HS-27A (cell line): Measurements from ENCODE around the gene PPP1R1C.
"Not testable (repeated sequence)": the region's sequence is repeated elsewhere in the genome, so short reads cannot be mapped to it uniquely, and the experiment has no call there.

Experiments used
- DNase-seq: peaks from one replicate; pipeline ENCODE4 v3.0.0-alpha.2; 2012; ENCODE audit warnings: low read depth, missing footprints

The PPP1R1C gene

DNA sequence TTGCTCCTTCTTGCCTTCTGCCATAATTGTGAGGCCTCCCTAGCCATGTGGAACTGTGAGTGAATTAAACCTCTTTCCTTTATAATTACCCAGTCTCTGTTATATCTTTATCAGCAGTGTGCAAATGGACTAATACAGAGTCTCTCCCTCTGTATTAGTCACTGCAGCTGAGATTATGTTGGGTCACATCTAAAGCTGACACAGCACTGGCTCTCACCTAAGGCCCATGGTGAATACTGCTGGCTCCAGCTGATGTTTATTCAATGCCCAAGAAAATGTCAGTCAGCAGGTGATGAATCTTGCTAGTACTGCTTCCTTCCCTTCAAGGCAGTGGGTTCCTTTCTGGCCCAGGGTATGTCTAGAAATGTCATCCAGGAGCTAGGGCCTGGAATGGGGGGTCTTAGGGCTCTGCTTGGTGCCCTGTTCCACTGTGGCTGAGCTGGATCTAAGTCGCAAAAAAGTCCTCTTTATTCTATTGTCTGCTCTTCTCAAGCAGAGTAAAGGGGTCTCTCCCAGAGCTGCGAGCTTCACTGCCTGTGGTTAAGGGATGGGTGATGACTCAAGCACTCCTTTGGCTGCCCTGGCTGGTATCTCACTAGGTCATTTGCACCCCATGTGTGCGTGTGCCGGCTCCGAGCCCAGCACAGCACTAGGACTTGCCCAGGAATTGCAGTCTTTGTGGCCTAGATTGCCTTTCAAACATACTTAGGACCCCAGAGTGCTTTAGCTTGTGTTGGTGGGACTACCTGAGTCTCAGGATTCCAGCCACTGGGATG lies 29.9 kb downstream of the PPP1R1C start:
- no peak for DNase-seq

- DNase-seq: no peak
These were observed 32.6 kb downstream of the PPP1R1C start for GRCh38 chr2:182018218-182018617.

- no peak for DNase-seq
These were observed 34.1 kb downstream of the PPP1R1C start for GRCh38 chr2:182019731-182020130.

- no peak for DNase-seq
These were observed 34.8 kb downstream of the PPP1R1C start for GRCh38 chr2:182020286-182021070.

DNA sequence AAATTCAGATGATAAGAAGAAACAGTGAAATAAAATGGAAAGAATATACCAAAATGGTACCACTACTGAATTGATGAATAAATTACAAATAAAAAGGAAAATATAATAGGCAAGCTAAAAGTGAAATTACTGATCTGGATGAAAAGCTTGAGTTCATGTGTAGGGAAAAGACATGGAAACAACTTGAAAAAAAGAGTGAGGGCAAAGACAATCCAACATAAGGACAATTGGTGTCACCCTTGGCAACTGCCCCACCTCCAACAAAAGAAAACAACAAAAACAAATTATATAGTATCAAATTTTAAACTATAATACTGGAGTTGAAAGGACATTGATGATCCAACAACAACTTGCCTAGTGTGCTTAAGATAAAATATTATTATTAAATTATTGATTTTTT lies 37.6 kb downstream of the PPP1R1C start:
- no peak for DNase-seq

DNA sequence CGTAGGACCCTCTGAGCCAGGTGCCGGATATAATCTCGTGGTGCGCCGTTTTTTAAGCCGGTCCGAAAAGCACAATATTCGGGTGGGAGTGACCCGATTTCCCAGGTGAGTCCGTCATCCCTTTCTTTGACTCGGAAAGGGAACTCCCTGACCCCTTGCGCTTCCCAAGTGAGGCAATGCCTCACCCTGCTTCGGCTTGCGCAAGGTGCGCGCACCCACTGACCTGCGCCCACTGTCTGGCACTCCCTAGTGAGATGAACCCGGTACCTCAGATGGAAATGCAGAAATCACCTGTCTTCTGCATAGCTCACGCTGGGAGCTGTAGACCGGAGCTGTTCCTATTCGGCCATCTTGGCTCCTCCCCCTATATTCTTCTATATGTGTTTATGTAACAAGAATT lies 45.2 kb downstream of the PPP1R1C start:
- DNase-seq: not testable (repeated sequence)

DNA sequence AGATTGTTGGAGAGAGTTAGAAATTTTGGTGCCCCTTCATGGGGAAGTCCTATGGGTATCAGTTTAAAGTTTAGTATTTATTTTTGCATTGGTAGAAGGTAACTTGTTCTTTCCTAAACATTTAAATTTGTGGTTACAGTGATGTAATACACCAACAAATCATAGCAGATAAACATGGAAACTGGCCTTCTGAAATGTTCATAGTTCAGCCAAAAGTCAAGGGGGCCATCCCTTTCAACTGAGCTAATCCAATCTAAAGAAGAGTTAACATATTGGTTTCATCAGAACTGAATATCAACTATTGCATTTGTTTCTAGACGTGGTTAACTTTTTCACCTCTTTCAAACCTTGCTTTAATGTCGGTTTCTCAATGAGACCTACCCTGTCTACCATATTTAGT lies 46.3 kb downstream of the PPP1R1C start:
- no peak for DNase-seq

GRCh38 chr2:182033449-182033848 lies 47.8 kb downstream of the PPP1R1C start:
- no peak for DNase-seq

GRCh38 chr2:182038576-182038975 lies 52.9 kb downstream of the PPP1R1C start:
- DNase-seq: peak; percentile 53

- DNase-seq: no peak
These were observed 57.4 kb downstream of the PPP1R1C start for GRCh38 chr2:182043021-182043420.

- DNase-seq: no peak
These were observed 58.2 kb downstream of the PPP1R1C start for GRCh38 chr2:182043861-182044260.

- no peak for DNase-seq
These were observed 61.9 kb downstream of the PPP1R1C start for GRCh38 chr2:182047544-182047943.

- DNase-seq: no peak
These were observed 62.4 kb downstream of the PPP1R1C start for GRCh38 chr2:182048088-182048487.

- no peak for DNase-seq
These were observed 63.0 kb downstream of the PPP1R1C start for GRCh38 chr2:182048621-182049020.

GRCh38 chr2:182049372-182050148 lies 63.9 kb downstream of the PPP1R1C start:
- DNase-seq: no peak

- no peak for DNase-seq
These were observed 64.9 kb downstream of the PPP1R1C start for GRCh38 chr2:182050333-182051135.

DNA sequence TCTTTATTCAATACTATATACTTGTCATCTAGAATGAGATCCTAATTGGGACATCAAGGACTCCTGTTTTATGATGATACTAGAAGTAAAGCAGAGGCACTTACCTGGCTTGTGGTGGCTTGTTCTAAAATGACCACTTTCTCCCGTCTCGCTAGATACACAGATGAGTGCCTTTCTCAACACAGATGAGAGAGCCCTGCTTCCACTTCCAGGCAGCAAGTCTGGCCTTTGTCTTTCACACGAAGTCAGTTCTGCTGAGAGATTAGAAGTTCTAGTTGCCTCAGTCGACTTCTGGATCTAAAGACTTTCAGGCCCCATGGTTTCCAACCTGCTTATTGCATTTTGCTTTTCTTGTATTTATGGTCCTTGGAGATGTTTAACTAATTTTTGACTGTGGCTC lies 70.3 kb downstream of the PPP1R1C start:
- no peak for DNase-seq

GRCh38 chr2:182057002-182057401 lies 71.3 kb downstream of the PPP1R1C start:
- no peak for DNase-seq

GRCh38 chr2:182058056-182058455 lies 72.4 kb downstream of the PPP1R1C start:
- no peak for DNase-seq

DNA sequence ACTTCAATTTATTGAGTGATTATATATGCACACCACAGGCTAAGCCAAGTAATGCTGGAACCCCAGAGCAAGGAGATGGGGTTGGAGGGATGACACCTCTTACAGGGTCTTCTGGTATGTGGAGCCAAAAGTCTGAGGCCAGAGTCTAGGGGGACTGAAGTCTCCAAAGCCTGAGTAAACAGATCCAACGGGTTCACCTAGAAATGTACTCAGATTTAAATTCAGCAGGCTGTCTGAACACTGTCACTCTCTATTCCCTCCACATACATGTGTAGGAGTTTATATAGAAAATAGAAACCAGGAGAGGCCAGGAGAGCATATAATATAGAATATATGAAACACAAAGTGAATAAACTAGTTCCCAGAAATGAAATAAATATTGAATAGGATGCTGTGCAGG lies 76.1 kb downstream of the PPP1R1C start:
- no peak for DNase-seq

DNA sequence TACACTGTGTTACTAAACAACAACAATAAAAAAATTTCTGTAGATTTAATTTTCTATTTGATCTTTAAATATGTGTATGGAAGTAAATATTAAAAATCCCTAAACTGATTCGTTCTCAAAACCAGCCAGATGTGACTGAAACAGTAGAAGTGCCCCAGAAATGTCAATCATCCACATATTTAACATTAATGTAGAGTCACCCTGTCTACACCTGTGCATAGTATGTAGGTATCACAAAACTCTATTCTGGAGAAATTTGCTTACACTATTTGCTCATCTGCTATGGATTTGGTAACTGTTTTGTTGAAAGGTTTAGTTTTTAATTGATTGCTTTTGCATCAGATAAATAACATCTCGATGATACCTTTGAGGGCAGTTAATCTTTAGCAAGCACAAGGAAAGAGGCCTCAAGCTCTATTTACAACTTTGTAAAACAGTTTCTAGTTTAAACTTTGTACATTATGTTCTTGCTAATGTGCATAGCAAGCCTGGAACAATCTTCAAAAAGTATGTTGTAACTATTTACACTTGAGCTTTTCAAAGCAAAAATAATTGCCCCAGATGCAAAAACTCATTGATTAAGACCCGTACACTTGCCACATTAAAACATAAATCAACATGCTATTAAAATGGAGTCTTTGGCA lies 76.8 kb downstream of the PPP1R1C start:
- no peak for DNase-seq
